NCI-H2196 treated with DMSO at 0.1 percent for 48 hours (cell line): ENCODE data around the gene RHOBTB3.
"Not testable (repeated sequence)": the region's sequence is repeated elsewhere in the genome, so short reads cannot be mapped to it uniquely, and the experiment has no call there.

Experiments used
- DNase-seq: peaks from one replicate; lab custom pipeline; 2025; ENCODE audit not compliant: unreplicated experiment; lab: John Stamatoyannopoulos, UW

Gene RHOBTB3

GRCh38 chr5:95713246-95713645 is 17.9 kb upstream of the RHOBTB3 start:
- DNase-seq: not testable (repeated sequence)

- no peak for DNase-seq
Observed at GRCh38 chr5:95713960-95714710, 17.0 kb upstream of the RHOBTB3 start.

GRCh38 chr5:95715799-95716461 is 15.2 kb upstream of the RHOBTB3 start:
- no peak for DNase-seq

- no peak for DNase-seq
Observed at GRCh38 chr5:95717439-95717838, 13.7 kb upstream of the RHOBTB3 start.

- no peak for DNase-seq
Observed at GRCh38 chr5:95718203-95718602, 12.9 kb upstream of the RHOBTB3 start.

- no peak for DNase-seq
Observed at GRCh38 chr5:95718738-95719137, 12.4 kb upstream of the RHOBTB3 start.

- no peak for DNase-seq
Observed at GRCh38 chr5:95720094-95720786, 10.9 kb upstream of the RHOBTB3 start.

- no peak for DNase-seq
Observed at GRCh38 chr5:95721582-95722295, 9.4 kb upstream of the RHOBTB3 start.

- DNase-seq: no peak
Observed at GRCh38 chr5:95723632-95724369, 7.3 kb upstream of the RHOBTB3 start.

GRCh38 chr5:95725071-95725820 is 5.9 kb upstream of the RHOBTB3 start:
- DNase-seq: no peak

- DNase-seq: no peak
Observed at GRCh38 chr5:95725937-95726810, 5.0 kb upstream of the RHOBTB3 start.

- DNase-seq: no peak
Observed at GRCh38 chr5:95726811-95727763, 4.0 kb upstream of the RHOBTB3 start.

- peak; percentile 54 for DNase-seq
Observed at GRCh38 chr5:95727764-95728191, 3.4 kb upstream of the RHOBTB3 start.

GRCh38 chr5:95728494-95729114 is 2.5 kb upstream of the RHOBTB3 start:
- no peak for DNase-seq

GRCh38 chr5:95729115-95730010 is 1.8 kb upstream of the RHOBTB3 start:
- no peak for DNase-seq

GRCh38 chr5:95730011-95730700 is 980 bp upstream of the RHOBTB3 start:
- DNase-seq: no peak
